Measurements from ENCODE around the gene SLC4A8. TPM values are rescaled to one million over a fixed set of nuclear protein-coding genes. Genes with fewer than 3 reads are reported as not detected.

The SLC4A8 gene
- total RNA-seq, 2 donors from 2014 or later, result 1.9 to 4.6 TPM

- H3K4me3 Mint-ChIP-seq, result no peak overlapping the region
- H3K9me3 Mint-ChIP-seq, result no peaks in the 10 kb centered on the region
- H3K36me3 Mint-ChIP-seq (ENCODE audit: insufficient read depth in 2 of 2), result no peaks in the 10 kb centered on the region
- H3K27me3 Mint-ChIP-seq (ENCODE audit: low read depth), result no peaks in the 10 kb centered on the region
- H3K4me1 Mint-ChIP-seq (ENCODE audit: low read depth), result peaks cover 8% of the 10 kb centered on the region
- ATAC-seq (replicated peaks in 1 of 2) (no peak), DNase-seq (no peak)
- no peak overlapping the region for H3K27ac Mint-ChIP-seq
These were observed 93.2 kb downstream of the SLC4A8 start for GRCh38 chr12:51517800-51518199.

GRCh38 chr12:51519755-51520154 is 95.1 kb downstream of the SLC4A8 start:
- peaks cover 8% of the 10 kb centered on the region for H3K4me1 Mint-ChIP-seq (ENCODE audit: low read depth)
- no peaks in the 10 kb centered on the region for H3K9me3 Mint-ChIP-seq
- no peak for DNase-seq
- H3K36me3 Mint-ChIP-seq (ENCODE audit: insufficient read depth in 2 of 2), result no peaks in the 10 kb centered on the region
- no peak for ATAC-seq (replicated peaks in 1 of 2)
- no peak overlapping the region for H3K27ac Mint-ChIP-seq
- H3K4me3 Mint-ChIP-seq, result no peak overlapping the region
- no peaks in the 10 kb centered on the region for H3K27me3 Mint-ChIP-seq (ENCODE audit: low read depth)

DNA sequence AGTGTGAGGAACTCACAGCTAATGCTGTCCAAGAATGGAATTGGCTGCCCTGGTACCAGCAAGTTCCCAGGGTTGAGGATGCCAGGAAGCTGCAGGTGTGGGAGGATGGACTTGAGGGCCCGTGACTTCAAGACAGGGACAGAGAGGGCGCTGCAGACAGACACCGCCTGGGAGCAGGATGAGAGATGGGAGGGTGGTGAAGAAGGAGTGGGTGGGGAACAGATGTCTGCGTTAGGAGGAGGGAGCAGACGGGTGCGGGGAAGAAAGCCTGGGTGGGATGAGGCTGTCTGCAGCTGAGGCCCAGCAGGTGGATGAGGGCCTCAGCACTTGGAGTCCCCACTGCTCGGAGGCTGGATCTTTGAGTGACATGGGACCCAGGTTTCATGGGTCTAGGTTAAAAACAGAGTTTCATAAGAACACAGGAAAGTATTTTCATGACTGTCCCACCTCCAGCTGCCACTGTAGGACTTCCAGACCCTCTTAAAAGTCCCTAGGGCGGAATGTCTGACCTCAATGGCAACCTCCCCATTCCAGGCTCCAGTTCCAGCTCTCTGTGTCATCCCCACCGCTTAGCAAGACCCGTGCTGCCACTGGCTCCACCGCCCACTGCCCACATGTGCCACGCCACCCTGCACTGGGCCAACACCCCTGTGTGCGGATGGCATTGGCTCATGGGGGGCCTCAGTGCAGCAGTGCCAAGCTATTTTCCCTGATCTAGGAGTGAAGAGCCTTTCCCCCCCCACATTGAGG is 96.1 kb downstream of the SLC4A8 start:
- ATAC-seq (replicated peaks in 1 of 2), result no peak
- no peak for DNase-seq
- no peaks in the 10 kb centered on the region for H3K9me3 Mint-ChIP-seq
- peaks cover 8% of the 10 kb centered on the region for H3K4me1 Mint-ChIP-seq (ENCODE audit: low read depth)
- no peaks in the 10 kb centered on the region for H3K36me3 Mint-ChIP-seq (ENCODE audit: insufficient read depth in 2 of 2)
- H3K27ac Mint-ChIP-seq, result no peak overlapping the region
- no peaks in the 10 kb centered on the region for H3K27me3 Mint-ChIP-seq (ENCODE audit: low read depth)
- no peak overlapping the region for H3K4me3 Mint-ChIP-seq

GRCh38 chr12:51521554-51522276 is 97.1 kb downstream of the SLC4A8 start:
- Mint-ChIP-seq H3K36me3 (ENCODE audit: insufficient read depth in 2 of 2) (no peaks in the 10 kb centered on the region), H3K4me3 (no peak overlapping the region), H3K9me3 (no peaks in the 10 kb centered on the region), H3K27me3 (ENCODE audit: low read depth) (no peaks in the 10 kb centered on the region), H3K4me1 (ENCODE audit: low read depth) (peaks cover 8% of the 10 kb centered on the region), H3K27ac (no peak overlapping the region)
- DNase-seq (no peak), ATAC-seq (replicated peaks in 1 of 2) (no peak)

DNA sequence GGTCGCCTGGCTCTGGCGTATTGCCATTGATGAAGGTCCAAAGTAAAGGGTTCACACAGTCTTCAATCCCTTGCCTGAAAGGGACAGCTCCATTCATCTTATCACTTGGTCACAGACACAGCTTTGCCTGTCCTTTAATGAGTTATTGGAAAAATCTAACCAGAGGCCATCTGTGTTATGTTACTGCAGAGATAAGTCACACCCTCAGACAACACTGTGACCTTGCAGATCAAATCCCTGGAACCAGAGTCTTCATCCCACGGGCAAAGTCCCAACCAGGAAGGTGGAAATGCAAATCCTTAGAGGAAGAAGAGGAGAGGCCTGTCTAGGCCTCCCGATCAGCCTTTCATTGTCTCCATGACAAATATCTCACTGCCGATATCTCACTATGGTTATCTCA is 98.1 kb downstream of the SLC4A8 start:
- Mint-ChIP-seq H3K4me3 (no peak overlapping the region), H3K27me3 (ENCODE audit: low read depth) (no peaks in the 10 kb centered on the region), H3K36me3 (ENCODE audit: insufficient read depth in 2 of 2) (no peaks in the 10 kb centered on the region), H3K27ac (no peak overlapping the region), H3K9me3 (no peaks in the 10 kb centered on the region), H3K4me1 (ENCODE audit: low read depth) (peaks cover 8% of the 10 kb centered on the region)
- ATAC-seq (replicated peaks in 1 of 2), result no peak
- DNase-seq, result no peak

DNA sequence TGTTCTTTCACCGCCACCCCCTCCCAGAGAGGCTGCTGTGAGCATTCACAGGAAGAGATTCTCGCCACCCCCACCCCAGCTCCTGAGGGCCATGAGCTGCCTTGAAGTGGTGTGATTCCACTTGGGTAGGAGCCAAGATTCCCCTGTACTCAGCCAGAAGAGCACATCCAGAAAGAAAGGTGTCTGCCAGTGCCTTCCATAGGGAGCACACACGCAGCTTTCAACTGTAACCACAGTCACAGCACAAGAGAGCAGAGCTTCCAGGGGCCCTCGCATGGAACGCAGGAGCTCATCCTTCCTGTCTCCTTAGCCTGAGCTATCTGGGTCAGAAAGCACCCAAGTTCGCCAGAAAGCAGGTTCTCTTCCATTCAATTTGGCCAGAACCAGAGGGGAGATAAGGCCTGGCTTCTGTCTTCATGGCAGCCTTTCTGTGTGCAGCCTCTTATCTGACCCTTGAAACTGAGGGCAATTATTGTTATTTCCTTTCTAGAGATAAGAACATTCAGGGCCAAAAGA is 99.8 kb downstream of the SLC4A8 start:
- H3K9me3 Mint-ChIP-seq, result no peaks in the 10 kb centered on the region
- DNase-seq (no peak), ATAC-seq (replicated peaks in 1 of 2) (no peak)
- no peaks in the 10 kb centered on the region for H3K27me3 Mint-ChIP-seq (ENCODE audit: low read depth)
- no peak overlapping the region for H3K27ac Mint-ChIP-seq
- H3K4me1 Mint-ChIP-seq (ENCODE audit: low read depth), result no peaks in the 10 kb centered on the region
- no peak overlapping the region for H3K4me3 Mint-ChIP-seq
- no peaks in the 10 kb centered on the region for H3K36me3 Mint-ChIP-seq (ENCODE audit: insufficient read depth in 2 of 2)

- no peaks in the 10 kb centered on the region for H3K36me3 Mint-ChIP-seq (ENCODE audit: insufficient read depth in 2 of 2)
- no peak overlapping the region for H3K4me3 Mint-ChIP-seq
- peaks cover 3% of the 10 kb centered on the region for H3K27me3 Mint-ChIP-seq (ENCODE audit: low read depth)
- no peak for DNase-seq
- no peaks in the 10 kb centered on the region for H3K4me1 Mint-ChIP-seq (ENCODE audit: low read depth)
- ATAC-seq (replicated peaks in 1 of 2), result no peak
- no peaks in the 10 kb centered on the region for H3K9me3 Mint-ChIP-seq
- H3K27ac Mint-ChIP-seq, result no peak overlapping the region
These were observed 100.9 kb downstream of the SLC4A8 start for GRCh38 chr12:51525518-51525917.

- H3K4me1 Mint-ChIP-seq (ENCODE audit: low read depth), result no peaks in the 10 kb centered on the region
- H3K27me3 Mint-ChIP-seq (ENCODE audit: low read depth), result peaks cover 8% of the 10 kb centered on the region
- no peak overlapping the region for H3K4me3 Mint-ChIP-seq
- H3K36me3 Mint-ChIP-seq (ENCODE audit: insufficient read depth in 2 of 2), result no peaks in the 10 kb centered on the region
- ATAC-seq (replicated peaks in 1 of 2), result no peak
- DNase-seq, result no peak
- H3K9me3 Mint-ChIP-seq, result no peaks in the 10 kb centered on the region
- no peak overlapping the region for H3K27ac Mint-ChIP-seq
These were observed 103.3 kb downstream of the SLC4A8 start for GRCh38 chr12:51527966-51528365.

GRCh38 chr12:51528852-51529650 is 104.4 kb downstream of the SLC4A8 start:
- H3K9me3 Mint-ChIP-seq, result no peaks in the 10 kb centered on the region
- H3K4me3 Mint-ChIP-seq, result no peak overlapping the region
- H3K27me3 Mint-ChIP-seq (ENCODE audit: low read depth), result peaks cover 8% of the 10 kb centered on the region
- no peak overlapping the region for H3K27ac Mint-ChIP-seq
- no peaks in the 10 kb centered on the region for H3K4me1 Mint-ChIP-seq (ENCODE audit: low read depth)
- DNase-seq (no peak), ATAC-seq (replicated peaks in 1 of 2) (no peak)
- H3K36me3 Mint-ChIP-seq (ENCODE audit: insufficient read depth in 2 of 2), result no peaks in the 10 kb centered on the region

DNA sequence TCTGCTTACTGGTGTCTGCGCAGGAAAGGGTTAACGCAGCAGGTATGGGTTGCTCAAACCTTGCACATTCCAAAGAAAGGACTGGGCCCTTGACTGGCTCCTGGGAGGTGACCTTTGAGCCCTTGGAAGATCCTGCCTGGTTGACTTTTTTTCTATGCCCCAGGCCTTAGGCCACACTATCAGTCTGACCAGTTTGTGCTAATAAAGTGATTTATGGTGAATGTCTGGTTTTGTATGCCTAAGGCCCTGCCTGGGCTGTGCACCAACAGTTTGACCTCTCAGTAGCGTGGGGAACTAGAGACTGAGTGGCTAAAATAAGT is 105.0 kb downstream of the SLC4A8 start:
- no peaks in the 10 kb centered on the region for H3K4me1 Mint-ChIP-seq (ENCODE audit: low read depth)
- DNase-seq (no peak), ATAC-seq (replicated peaks in 1 of 2) (no peak)
- no peaks in the 10 kb centered on the region for H3K36me3 Mint-ChIP-seq (ENCODE audit: insufficient read depth in 2 of 2)
- no peak overlapping the region for H3K4me3 Mint-ChIP-seq
- H3K9me3 Mint-ChIP-seq, result no peaks in the 10 kb centered on the region
- H3K27me3 Mint-ChIP-seq (ENCODE audit: low read depth), result peaks cover 11% of the 10 kb centered on the region
- H3K27ac Mint-ChIP-seq, result no peak overlapping the region

DNA sequence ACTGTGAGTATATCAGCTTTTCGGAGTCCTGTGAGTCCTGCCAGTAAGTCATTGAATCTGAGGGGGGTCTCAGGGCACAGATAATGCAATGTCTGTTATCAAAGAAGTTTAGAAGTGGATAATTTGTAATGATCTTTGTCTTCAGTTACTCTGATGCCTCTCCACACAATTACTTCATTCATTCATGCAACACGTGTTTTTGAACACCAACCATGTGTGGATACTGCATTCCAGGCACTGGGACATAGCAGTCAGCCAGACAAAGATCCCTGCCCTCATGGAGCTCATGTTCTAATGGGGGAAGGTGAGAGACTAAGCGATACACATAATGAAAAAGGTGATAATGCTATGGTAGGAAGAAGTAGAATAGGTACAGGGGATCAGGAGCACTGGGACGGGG is 105.6 kb downstream of the SLC4A8 start:
- Mint-ChIP-seq H3K4me1 (ENCODE audit: low read depth) (no peaks in the 10 kb centered on the region), H3K9me3 (no peaks in the 10 kb centered on the region), H3K36me3 (ENCODE audit: insufficient read depth in 2 of 2) (no peaks in the 10 kb centered on the region), H3K27ac (no peak overlapping the region), H3K4me3 (no peak overlapping the region), H3K27me3 (ENCODE audit: low read depth) (peaks cover 14% of the 10 kb centered on the region)
- DNase-seq, result no peak
- ATAC-seq (replicated peaks in 1 of 2), result no peak

GRCh38 chr12:51531284-51531977 is 106.8 kb downstream of the SLC4A8 start:
- H3K27ac Mint-ChIP-seq, result no peak overlapping the region
- no peaks in the 10 kb centered on the region for H3K4me1 Mint-ChIP-seq (ENCODE audit: low read depth)
- peaks cover 14% of the 10 kb centered on the region for H3K27me3 Mint-ChIP-seq (ENCODE audit: low read depth)
- no peak for ATAC-seq (replicated peaks in 1 of 2)
- no peaks in the 10 kb centered on the region for H3K9me3 Mint-ChIP-seq
- no peak for DNase-seq
- no peak overlapping the region for H3K4me3 Mint-ChIP-seq
- H3K36me3 Mint-ChIP-seq (ENCODE audit: insufficient read depth in 2 of 2), result no peaks in the 10 kb centered on the region

Measured in activated T-cell treated with anti-CD3 and anti-CD28 coated beads, Interleukin-2, amount 50 U/mL, for 72 hours (primary cell).